ENCODE results near the gene MROH9.

Gene MROH9

DNA sequence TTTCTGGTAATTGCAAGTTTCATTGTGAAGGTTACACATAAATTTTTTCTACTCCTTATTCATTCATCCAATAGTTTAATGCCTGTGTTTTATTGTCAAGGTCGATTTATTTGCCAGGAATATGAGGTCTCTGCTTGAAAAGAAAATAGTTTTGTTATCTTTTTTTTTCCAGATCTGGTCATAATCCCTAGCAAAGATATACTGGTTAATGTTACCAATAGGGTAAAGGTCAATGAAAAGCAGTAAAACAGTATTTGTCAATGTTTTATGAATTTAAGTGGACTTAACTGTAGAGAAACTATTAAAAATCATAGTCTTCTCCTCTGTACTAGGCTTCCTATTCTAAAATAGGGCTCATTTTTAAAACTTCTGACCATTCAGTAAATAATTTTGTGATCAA lies 147.3 kb downstream of the MROH9 start:
- DNase-seq = no peak

GRCh38 chr1:171083222-171083621 lies 147.9 kb downstream of the MROH9 start:
- DNase-seq = no peak

GRCh38 chr1:171084091-171084490 lies 148.8 kb downstream of the MROH9 start:
- no peak for DNase-seq

- DNase-seq = no peak
Observed at GRCh38 chr1:171084870-171085269, 149.5 kb downstream of the MROH9 start.

DNA sequence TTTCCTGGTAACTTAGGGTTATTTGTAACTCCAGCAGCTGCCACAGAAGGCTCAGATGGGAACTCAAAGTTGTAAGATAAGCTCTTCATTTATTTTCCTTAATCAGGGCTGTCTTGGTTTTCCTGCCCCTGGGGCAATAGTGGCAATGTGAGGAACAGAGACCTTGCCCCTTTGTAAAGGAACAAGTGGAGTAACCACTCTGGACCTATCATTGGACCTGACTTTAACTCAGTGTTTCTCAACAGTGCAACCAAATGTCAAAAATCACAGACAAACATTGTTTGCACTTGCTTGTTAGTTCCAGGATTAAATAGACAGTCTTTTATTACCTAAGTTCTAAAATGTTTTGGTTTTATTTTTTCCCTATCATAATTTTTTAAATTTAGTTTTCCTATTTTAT lies 152.6 kb downstream of the MROH9 start:
- DNase-seq = no peak

DNA sequence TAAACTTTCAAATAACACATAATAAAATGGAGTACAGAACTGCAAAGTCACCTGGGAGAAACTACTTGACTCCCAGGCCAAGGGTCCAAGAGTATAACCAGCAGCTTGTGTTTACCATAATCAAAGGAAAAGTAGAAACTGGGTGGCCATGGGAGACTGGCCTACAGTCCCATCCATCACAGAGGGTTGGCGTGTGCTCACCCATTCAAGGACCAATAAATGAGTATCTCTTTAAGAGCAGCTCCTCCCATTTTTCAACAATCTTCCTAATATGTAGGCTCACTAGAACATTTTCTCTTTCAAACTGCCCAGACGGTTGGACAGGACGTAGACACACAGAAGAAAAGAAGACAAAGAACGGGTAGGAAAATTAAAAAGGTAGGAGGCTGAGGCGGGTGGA lies 155.3 kb downstream of the MROH9 start, which contains the start of gene FMO3:
FMO3 (plus strand) TSS at position 302 of the 400 bp plus-strand sequence. CDS start 1,754 bp downstream, outside the sequence.
- DNase-seq = no peak

DNA sequence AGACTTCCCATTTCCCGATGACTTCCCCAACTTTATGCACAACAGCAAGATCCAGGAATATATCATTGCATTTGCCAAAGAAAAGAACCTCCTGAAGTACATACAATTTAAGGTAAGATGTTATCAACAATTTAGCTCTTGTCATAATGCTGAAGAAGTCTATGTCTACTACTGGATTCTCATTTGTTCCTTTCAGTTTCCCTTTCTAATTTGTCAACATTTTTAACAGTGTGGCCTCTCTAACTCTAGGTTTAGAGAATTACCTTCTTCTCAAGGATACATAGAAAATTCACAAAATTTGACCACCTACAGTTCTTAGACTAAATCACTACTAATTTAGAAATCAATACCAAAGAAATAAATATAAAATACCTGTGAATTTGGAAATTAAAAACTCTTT lies 168.5 kb downstream of the MROH9 start:
- DNase-seq = no peak

GRCh38 chr1:171107262-171107940 lies 172.1 kb downstream of the MROH9 start:
- no peak for DNase-seq

DNA sequence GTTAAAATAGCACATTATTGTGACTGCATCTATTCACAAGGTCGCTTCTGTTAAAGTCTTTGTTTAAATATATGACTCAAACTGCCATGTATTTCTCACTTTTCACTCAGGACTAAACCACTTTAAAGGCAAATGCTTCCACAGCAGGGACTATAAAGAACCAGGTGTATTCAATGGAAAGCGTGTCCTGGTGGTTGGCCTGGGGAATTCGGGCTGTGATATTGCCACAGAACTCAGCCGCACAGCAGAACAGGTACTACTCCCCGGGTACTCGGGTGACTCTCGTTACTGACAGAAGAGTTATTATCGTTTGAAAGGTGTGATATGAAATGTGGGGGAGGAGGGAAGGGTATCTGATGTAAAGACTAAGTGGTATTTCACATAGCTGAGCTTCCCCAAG lies 172.6 kb downstream of the MROH9 start:
- no peak for DNase-seq

DNA sequence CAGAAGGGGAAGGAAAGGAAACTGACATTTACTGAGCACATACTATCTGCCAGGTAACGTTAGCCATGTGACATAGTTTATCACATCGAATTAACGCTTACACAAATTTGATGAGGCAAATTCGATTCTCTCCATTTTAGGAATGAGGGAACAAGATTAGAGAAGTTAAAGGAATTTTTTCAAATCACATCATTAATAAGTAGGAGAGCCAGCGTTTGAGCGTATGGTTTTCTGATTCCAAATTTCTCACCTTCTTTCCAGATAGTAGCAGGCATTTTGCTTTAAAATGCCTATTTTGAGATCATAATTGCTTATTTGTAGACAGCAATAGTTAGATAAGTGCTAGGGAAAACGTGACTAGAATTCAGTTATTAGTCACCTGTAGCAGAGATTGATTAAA lies 174.6 kb downstream of the MROH9 start:
- DNase-seq = no peak

DNA sequence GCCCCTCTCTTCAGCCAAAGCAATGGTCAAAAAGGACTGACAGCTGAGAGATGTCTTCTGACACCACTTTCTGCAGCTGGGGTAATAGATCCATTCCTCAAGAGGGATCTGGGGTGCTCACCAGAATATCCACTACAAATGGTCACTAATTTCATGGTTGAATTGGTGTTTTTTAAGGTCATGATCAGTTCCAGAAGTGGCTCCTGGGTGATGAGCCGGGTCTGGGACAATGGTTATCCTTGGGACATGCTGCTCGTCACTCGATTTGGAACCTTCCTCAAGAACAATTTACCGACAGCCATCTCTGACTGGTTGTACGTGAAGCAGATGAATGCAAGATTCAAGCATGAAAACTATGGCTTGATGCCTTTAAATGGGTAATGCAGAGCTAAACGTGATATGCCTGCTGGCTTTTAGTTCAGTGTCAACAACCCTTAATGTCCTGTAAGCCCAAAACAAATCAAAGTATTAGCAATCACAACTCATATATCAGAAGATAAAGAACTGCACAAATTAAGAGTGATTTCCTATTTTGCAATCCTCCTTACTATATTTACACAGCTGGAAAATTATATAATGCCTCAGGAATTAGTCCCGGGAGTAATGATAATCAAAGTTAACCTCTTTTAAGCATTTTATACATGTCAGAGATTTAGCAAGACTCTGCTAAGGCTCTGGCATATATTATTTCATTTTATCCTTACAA lies 175.4 kb downstream of the MROH9 start:
- DNase-seq = no peak

DNA sequence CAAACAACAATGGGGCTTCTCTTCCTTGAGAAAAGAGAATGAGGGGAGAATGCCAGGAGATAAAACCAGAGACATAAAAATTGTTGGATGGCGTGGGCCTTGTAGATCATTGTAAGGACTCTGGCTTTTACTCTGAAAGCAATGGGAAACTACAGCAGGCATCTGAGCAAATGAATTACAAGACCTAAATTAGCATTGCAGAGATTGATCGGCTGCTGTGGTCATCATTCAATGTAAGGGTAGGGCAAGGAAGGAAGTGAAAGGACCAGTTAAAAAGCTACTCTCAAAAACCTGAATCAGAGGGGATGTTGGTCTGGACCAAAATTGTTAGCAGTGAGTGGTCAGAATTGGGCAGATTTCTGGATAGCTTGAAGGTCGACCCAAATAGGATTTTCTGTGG lies 176.8 kb downstream of the MROH9 start:
- no peak for DNase-seq

- DNase-seq = no peak
Observed at GRCh38 chr1:171113382-171113781, 178.0 kb downstream of the MROH9 start.

Data from stimulated activated naive CD4-positive, alpha-beta T cell (primary cell).